HG03520 (cell line): ENCODE data around the gene SCARB1.

Experiments used
- ATAC-seq: cut with Tn5 transposase; IDR thresholded peaks from one replicate; pipeline ENCODE4 v1.9.1; 2021; ENCODE audit warnings: mild to moderate bottlenecking, moderate library complexity; ENCODE audit not compliant: unreplicated experiment

Gene SCARB1

GRCh38 chr12:124844411-124845397, 19.0 kb downstream of the SCARB1 start:
- no peak for ATAC-seq

DNA sequence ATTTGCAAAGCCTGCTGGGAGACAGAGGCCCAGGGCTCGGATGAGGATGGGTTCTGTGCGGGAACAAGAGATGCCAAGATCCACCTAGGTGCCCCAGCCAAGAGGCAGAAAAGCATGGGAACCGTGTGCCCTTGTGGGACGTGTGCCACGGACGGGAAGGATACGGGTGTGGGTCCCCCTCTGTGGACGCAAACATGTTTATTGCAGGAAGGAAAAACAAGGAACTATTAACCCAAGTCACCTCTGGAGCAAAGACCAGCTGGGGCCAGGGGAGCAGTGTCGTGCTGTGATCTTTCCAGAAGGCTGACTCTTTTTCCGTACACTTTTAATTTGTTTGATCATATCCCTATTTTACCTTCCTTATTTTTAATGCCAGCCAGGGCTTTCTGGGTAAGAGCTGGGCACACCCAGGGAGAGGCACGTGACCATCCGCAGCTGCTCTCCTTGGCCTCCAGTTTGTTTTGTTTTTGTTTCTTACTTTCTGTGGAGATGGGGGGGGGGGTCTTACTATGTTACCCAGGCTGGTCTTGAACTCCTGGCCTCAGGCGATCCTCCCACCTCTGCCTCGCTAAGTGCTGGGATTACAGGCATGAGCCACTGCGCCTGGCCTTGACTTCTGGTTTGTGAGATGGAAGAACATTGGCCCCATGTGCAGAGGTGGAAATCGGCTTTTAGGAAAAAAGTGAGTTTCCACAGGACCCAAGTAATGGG, 20.7 kb downstream of the SCARB1 start:
- no peak for ATAC-seq

GRCh38 chr12:124842073-124842749, 21.5 kb downstream of the SCARB1 start:
- no peak for ATAC-seq

- ATAC-seq, result no peak
Observed at GRCh38 chr12:124841558-124841945, 22.1 kb downstream of the SCARB1 start.

- ATAC-seq, result no peak
Observed at GRCh38 chr12:124837958-124838803, 25.5 kb downstream of the SCARB1 start.

DNA sequence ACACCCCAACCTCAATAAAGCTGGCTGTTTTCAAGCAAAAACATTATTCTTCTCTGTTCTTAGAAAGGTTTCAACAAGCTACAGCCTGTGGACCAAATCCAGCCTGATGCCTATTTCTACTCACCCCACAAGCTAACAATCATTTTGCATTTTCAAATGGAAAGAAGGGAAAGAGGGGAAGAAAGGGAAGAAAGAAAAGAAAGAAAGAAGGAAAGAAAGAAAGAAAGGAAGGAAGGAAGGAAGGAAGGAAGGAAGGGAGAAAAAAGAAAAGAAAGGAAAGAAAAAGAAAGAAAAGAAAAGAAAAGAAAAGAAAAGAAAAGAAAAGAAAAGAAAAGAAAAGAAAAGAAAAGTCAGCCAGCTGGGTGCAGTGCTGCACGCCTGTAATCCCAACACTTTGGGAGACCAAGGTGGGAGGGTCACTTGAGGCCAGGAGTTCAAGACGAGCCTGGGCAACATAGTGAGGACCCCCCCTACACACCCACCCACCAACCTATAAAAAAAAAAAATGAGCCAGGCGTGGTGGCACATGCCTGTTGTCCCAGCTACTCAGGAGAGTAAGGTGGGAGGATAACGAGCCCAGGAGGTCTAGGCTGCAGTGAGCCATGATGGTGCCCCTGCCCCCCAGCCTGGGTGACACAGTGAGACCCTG, 26.3 kb downstream of the SCARB1 start:
- ATAC-seq, result no peak

GRCh38 chr12:124836759-124837158, 26.9 kb downstream of the SCARB1 start:
- no peak for ATAC-seq

DNA sequence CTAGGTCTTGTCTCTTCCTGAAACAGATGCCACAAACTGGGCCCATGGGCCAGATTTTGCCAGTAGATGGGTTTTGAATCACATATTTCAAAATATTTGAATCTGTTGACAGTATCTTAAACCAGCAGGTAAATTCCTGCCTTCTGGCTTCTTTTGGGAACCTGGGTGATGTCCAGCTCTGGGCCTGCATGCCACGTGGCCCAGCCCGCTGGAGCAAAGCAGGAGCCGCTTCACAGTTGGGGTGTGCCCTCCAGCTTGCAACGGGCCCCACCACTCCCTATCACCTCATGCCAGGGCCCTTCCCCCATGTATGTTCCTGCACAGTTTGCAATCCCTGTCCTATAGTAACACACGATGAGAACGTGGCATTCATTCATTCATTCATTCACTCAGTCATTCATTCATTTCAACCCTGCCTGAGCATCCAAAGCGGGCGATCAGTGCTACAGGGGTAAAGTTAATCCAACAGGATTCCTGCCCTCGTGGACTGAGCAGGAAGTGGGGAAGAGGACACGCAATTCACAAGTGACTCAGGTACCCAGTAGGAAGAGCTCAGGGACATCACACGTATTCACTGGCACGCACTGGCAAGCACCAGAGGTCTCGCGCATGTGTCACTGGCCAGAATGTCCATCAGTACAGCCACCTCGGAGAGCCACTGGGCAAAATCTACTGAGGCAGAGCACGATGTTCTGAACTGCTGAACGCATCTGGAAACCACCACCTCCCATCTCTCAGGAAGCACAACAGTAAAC, 27.8 kb downstream of the SCARB1 start:
- ATAC-seq, result no peak

GRCh38 chr12:124834822-124835221, 28.8 kb downstream of the SCARB1 start:
- no peak for ATAC-seq

GRCh38 chr12:124833693-124834122, 30.0 kb downstream of the SCARB1 start:
- no peak for ATAC-seq

DNA sequence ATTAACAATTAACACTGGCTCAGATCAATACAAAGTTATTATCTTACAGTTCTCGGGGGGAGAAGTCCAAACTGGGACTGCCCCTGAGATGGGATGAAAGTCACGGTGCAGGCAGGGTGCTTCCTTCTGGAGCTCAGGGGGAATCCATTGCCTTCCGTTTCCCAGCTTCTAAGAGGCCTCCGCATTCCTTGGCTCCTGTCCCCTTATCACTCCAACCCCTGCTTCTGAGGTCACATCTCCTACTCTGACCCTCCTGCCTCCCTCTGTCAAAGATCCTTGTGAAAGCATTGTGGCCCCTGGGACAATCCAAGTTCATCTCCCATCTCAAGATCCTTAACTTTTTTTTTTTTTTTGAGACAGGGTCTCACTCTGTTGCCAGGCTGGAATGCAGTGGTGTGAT, 30.8 kb downstream of the SCARB1 start:
- ATAC-seq, result no peak

DNA sequence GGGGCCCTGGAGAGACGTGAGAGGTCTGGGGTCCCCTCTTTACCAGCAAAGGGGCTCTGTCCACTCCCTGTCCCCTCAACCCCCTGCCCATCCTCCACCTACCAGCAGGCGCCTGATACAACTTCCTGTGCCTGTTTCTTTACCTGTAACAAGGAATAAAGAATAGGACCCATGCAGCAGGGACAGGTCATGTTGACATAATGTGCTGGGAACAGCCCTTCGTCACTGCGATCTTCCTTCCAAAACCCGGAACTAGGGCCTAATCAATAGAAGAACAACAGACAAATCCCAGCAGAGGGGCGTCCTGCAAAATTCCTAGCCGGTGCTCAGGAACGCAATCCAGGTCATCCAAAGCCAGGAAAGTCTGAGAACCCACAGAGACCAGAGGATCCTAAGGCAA, 32.1 kb downstream of the SCARB1 start:
- no peak for ATAC-seq

GRCh38 chr12:124830306-124830705, 33.4 kb downstream of the SCARB1 start:
- ATAC-seq, result no peak

- no peak for ATAC-seq
Observed at GRCh38 chr12:124829708-124830304, 33.9 kb downstream of the SCARB1 start.

DNA sequence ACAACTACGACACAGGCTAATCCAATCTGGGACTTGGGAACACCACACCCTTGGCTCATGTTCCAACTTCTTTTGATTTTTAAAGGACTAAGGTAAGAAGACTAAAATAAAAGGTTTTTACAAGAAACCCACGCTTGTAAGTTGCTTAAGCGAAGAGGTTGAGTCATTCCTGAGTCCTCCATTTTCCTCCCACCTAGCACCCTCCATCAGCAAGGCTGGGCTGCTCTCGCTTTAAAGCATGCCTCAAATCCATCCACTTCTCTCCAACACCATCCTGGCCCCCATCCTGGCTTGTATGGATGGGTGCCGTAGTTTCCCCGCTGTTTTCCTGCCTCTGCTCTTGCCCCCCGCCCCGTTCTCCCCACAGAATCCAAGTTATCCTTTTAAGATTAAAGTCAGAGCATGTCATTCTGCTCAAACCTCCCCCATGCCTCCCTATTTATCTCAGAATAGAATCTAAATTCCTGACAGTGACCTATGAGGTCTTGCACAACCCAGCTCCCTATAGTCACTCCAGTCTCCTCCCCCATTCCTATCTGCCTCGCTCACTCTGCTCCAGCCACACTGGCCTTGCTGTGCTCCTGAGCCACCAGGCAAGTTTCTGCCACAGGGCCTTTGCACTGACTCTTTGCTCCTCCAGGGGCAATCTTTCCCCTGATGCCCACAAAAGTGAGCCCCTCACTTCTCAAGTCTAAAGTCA, 34.5 kb downstream of the SCARB1 start:
- ATAC-seq, result no peak

- no peak for ATAC-seq
Observed at GRCh38 chr12:124828264-124829007, 35.2 kb downstream of the SCARB1 start.

GRCh38 chr12:124827588-124828184, 36.0 kb downstream of the SCARB1 start:
- ATAC-seq, result no peak
